HepG2 (cell line): ENCODE data around the gene APLP1. TPM values are rescaled to one million over a fixed set of nuclear protein-coding genes. Genes with fewer than 3 reads are reported as not detected.
A peak's percentile ranks its signal among the peaks of the same experiment; 100 is the strongest.

ENCODE experiments used
- ATAC-seq: fragments of 200-7000 bp; cut with Tn5 transposase; 3 replicates; pipeline ENCODE4 v1.9.1; 2020; ENCODE audit warnings: mild to moderate bottlenecking, moderate library complexity
- BruUV-seq: library from RNA; stranded (reverse); fragments of 400-500 nt; replicated peaks from 2 replicates; lab custom pipeline; 2021; lab: Mats Ljungman, UMichigan
- CTCF ChIA-PET: fragments of 300-600 bp; formaldehyde crosslinking; extraction: SDS; loops from one replicate; lab custom pipeline; 2021; ENCODE audit warnings: low total read pairs, inconsistent platforms, low intra/inter-chr PET ratio; lab: Yijun Ruan, JAX
- POLR2A ChIA-PET: fragments of 350-600 bp; sonication (Branson Sonifier 250); formaldehyde crosslinking; loops from one replicate; lab custom pipeline; 2020; ENCODE audit warnings: antibody characterized with exemption, inconsistent platforms; lab: Yijun Ruan, JAX
- DNase-seq: peaks from one replicate; pipeline ENCODE4 v3.0.0-alpha.2; 2015; ENCODE audit warnings: low spot score
- FAIRE-seq: peaks from 3 replicates; lab custom pipeline; 2011; peaks lifted over from hg19 to GRCh38; lab: Jason Lieb, UNC
- H2AFZ ChIP-seq: one replicate; pipeline ENCODE4 v1.6.1; 2011; ENCODE audit warnings: low read length, inconsistent platforms
- H3K27ac ChIP-seq: fragments of 300-600 bp; 3 replicates; pipeline ENCODE4 v1.8.0; 2011; ENCODE audit warnings: mixed run types, mild to moderate bottlenecking, mixed read lengths, low read length, inconsistent platforms; ENCODE audit not compliant: insufficient read depth; ENCODE audit errors: extremely low read length
- H3K27me3 ChIP-seq, 2 experiments: fragments of 200-600 bp in 1 of 2; 2 replicates in 1 of 2; 3 replicates in 1 of 2; pipeline versions ENCODE4 v1.6.0 to v1.8.0; 2011; ENCODE audit warnings: low read length in 2 of 2, mild to moderate bottlenecking in 2 of 2, moderate library complexity in 2 of 2, inconsistent platforms in 1 of 2; ENCODE audit not compliant: insufficient read depth in 2 of 2, control insufficient read depth in 1 of 2
- H3K36me3 ChIP-seq, 2 experiments: fragments of 200-600 bp in 1 of 2; replicated peaks in 1 of 2; 2 replicates in 1 of 2; 3 replicates in 1 of 2; pipeline versions ENCODE4 v1.5.1 to v1.8.0; 2011; ENCODE audit warnings: low read length in 2 of 2, inconsistent platforms in 1 of 2; ENCODE audit not compliant: insufficient read depth in 2 of 2, control insufficient read depth in 1 of 2
- H3K4me1 ChIP-seq: 2 replicates; pipeline ENCODE4 v1.5.1; 2012; ENCODE audit warnings: low read length, inconsistent platforms; ENCODE audit not compliant: insufficient read depth
- H3K4me2 ChIP-seq: 2 replicates; pipeline ENCODE4 v1.6.0; 2011; ENCODE audit warnings: low read depth, low read length, inconsistent platforms
- H3K4me3 ChIP-seq, 3 experiments: fragments of 200-600 bp in 1 of 3; sonication (generic), shearing (Covaris generic) in 1 of 3; replicated peaks in 1 of 3; 2 replicates each; pipeline ENCODE4 v1.5.1; 2011 to 2016; ENCODE audit warnings: low read length in 3 of 3, inconsistent platforms in 2 of 3, low read depth in 2 of 3, mild to moderate bottlenecking in 2 of 3, control low read depth in 1 of 3, mixed read lengths in 1 of 3; ENCODE audit not compliant: insufficient read depth in 1 of 3
- H3K79me2 ChIP-seq: one replicate; pipeline ENCODE4 v1.6.1; 2011; ENCODE audit warnings: low read length, inconsistent platforms; ENCODE audit not compliant: insufficient read depth
- H3K9ac ChIP-seq: 2 replicates; pipeline ENCODE4 v1.6.0; 2011; ENCODE audit warnings: mild to moderate bottlenecking, low read depth, low read length, inconsistent platforms; ENCODE audit not compliant: insufficient read depth
- H3K9me3 ChIP-seq: 2 replicates; pipeline ENCODE4 v1.5.1; 2012; ENCODE audit warnings: mild to moderate bottlenecking, low read length
- H4K20me1 ChIP-seq: 2 replicates; pipeline ENCODE4 v1.6.0; 2011; ENCODE audit warnings: inconsistent platforms, mild to moderate bottlenecking, low read length, moderate library complexity; ENCODE audit not compliant: insufficient read depth
- CEBPG ChIP-seq: IDR thresholded peaks from 2 replicates; pipeline ENCODE4 v1.6.1; 2016
- CREB3 ChIP-seq: sonication (generic); formaldehyde crosslinking; IDR thresholded peaks from 2 replicates; pipeline ENCODE4 v1.5.0; 2020; ENCODE audit warnings: missing genetic modification reagents
- ELF1 ChIP-seq: sonication (generic); formaldehyde crosslinking; IDR thresholded peaks from 2 replicates; pipeline ENCODE4 v1.4.0; 2020; ENCODE audit warnings: missing genetic modification reagents
- HMG20A ChIP-seq: IDR thresholded peaks from 2 replicates; pipeline ENCODE4 v1.6.1; 2016; ENCODE audit warnings: borderline replicate concordance
- IRF9 ChIP-seq: sonication (generic); formaldehyde crosslinking; IDR thresholded peaks from 2 replicates; pipeline ENCODE4 v1.8.0; 2022; ENCODE audit warnings: missing genetic modification reagents, mild to moderate bottlenecking, borderline replicate concordance
- LCORL ChIP-seq, 2 experiments: fragments of 450-650 bp in 1 of 2; sonication (generic) in 1 of 2; formaldehyde crosslinking in 1 of 2; IDR thresholded peaks; 2 replicates each; pipeline versions ENCODE4 v1.5.0 to v1.6.1; 2017 to 2020; ENCODE audit warnings: antibody characterized with exemption in 1 of 2, missing genetic modification reagents in 1 of 2
- MYNN ChIP-seq: sonication (generic); formaldehyde crosslinking; IDR thresholded peaks from 2 replicates; pipeline ENCODE4 v1.4.0; 2020; ENCODE audit warnings: mild to moderate bottlenecking, low read depth, missing genetic modification reagents
- SIX1 ChIP-seq: sonication (generic); formaldehyde crosslinking; IDR thresholded peaks from 2 replicates; pipeline ENCODE4 v1.4.0; 2020; ENCODE audit warnings: missing genetic modification reagents, borderline replicate concordance
- ZFAT ChIP-seq: sonication (generic); formaldehyde crosslinking; conservative IDR thresholded peaks from 2 replicates; pipeline ENCODE4 v1.8.1; 2023; ENCODE audit warnings: missing genetic modification reagents, inconsistent platforms
- ZNF280B ChIP-seq: sonication (generic); formaldehyde crosslinking; IDR thresholded peaks from 2 replicates; pipeline ENCODE4 v1.5.0; 2020; ENCODE audit warnings: missing genetic modification reagents, mild to moderate bottlenecking, borderline replicate concordance
- ZNF441 ChIP-seq: sonication (generic); formaldehyde crosslinking; IDR thresholded peaks from 2 replicates; pipeline ENCODE4 v1.7.0; 2021; ENCODE audit warnings: missing genetic modification reagents, borderline replicate concordance
- ZNF547 ChIP-seq: sonication (generic); formaldehyde crosslinking; IDR thresholded peaks from 2 replicates; pipeline ENCODE4 v1.5.1; 2020; ENCODE audit warnings: mild to moderate bottlenecking, missing genetic modification reagents
- ZNF670 ChIP-seq: sonication (generic); formaldehyde crosslinking; IDR thresholded peaks from 2 replicates; pipeline ENCODE4 v1.8.0; 2022; ENCODE audit warnings: mild to moderate bottlenecking, missing genetic modification reagents, borderline replicate concordance
- ZNF766 ChIP-seq: sonication (generic); formaldehyde crosslinking; IDR thresholded peaks from 2 replicates; pipeline ENCODE4 v1.5.0; 2020; ENCODE audit warnings: missing genetic modification reagents, borderline replicate concordance
- ZSCAN25 ChIP-seq: sonication (generic); formaldehyde crosslinking; IDR thresholded peaks from 2 replicates; pipeline ENCODE4 v1.8.0; 2022; ENCODE audit warnings: mild to moderate bottlenecking, missing genetic modification reagents
- WGBS: methylation state at CpG from one replicate; pipeline ENCODE4 v1.1.6; 2017; ENCODE audit warnings: low lambda C conversion rate; 5-methylcytosine and 5-hydroxymethylcytosine counted together
- in situ Hi-C: cut with HindIII; loops from 2 replicates; pipeline ENCODE4 v1.10.0; 2017; ENCODE audit warnings: low pct_unique_long_range_greater_than_20kb; ENCODE audit not compliant: extremely low pct_ligation_motif_present
- intact Hi-C: fragments of 100-400 bp; cut with micrococcal nuclease; formaldehyde crosslinking; loops from one replicate; pipeline ENCODE4 v1.10.0; 2022; ENCODE audit not compliant: unreplicated experiment
- polyA plus RNA-seq, 8 experiments: library from polyadenylated mRNA; depleted of rRNA in 3 of 8; stranded (reverse) in 7 of 8; unstranded in 1 of 8; fragments of >200 nt; fragmentation: Illumina TruSeq in 4 of 8; extraction: Trizol in 4 of 8; gene quantifications; 2 replicates each; pipeline versions ENCODE4 v1.2.1 to v1.2.3, GENCODE V29; 2011 to 2016; ENCODE audit warnings: low read depth in 4 of 8, missing spikeins in 1 of 8, mixed read lengths in 1 of 8; ENCODE audit not compliant: insufficient read depth in 1 of 8
- total RNA-seq, 5 experiments: library from RNA; depleted of rRNA; stranded (reverse); fragments of >200 nt; fragmentation: Illumina TruSeq; extraction: Trizol; gene quantifications; 2 replicates each; pipeline ENCODE4 v1.2.3, GENCODE V29; 2016; ENCODE audit warnings: low read depth in 1 of 5
- TF ChIP-seq, protein P1 (sequence below): sonication (generic); formaldehyde crosslinking; conservative IDR thresholded peaks from 2 replicates; pipeline ENCODE4 v1.4.0; 2020; ENCODE audit warnings: missing genetic modification reagents

Gene APLP1
- total and polyA plus RNA-seq, 2 of the 13 experiments (the other 11 are each of a cell fraction or from before 2014, with no cell fraction given) = 2.0 to 2.9 TPM

DNA sequence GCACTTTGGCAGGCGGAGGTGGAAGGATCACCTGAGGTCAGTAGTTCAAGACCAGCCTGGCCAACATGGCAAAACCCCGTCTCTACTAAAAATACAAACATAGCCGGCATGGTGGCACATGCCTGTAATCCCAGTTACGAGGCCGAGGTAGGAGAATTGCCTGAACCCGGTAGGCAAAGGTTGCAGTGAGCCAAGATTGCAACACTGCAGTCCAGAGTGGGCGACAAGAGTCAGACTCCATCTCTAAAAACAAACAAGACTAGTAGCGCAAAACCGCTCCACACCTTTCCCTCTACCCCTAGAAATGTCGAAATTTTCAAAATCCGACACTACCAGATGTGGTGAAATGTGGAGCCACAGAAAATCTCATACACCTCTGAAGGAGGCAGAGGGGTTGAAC is 50.9 kb downstream of the APLP1 start (continued):
- TF ChIP-seq ZNF280B = no peak
- TF ChIP-seq ZNF766 (CRISPR knock-in tag) = no peak
- no peak for TF ChIP-seq CREB3 (CRISPR knock-in tag)
- peak; percentile 95 for TF ChIP-seq ZNF441 (CRISPR knock-in tag)
- no peak for TF ChIP-seq LCORL (IDR thresholded peaks at IDR 0.05)
- TF ChIP-seq LCORL (CRISPR knock-in tag; IDR thresholded peaks at IDR 0.05) = no peak
- peak; percentile 69 for TF ChIP-seq CEBPG (CRISPR knock-in tag)
- no peak for TF ChIP-seq MYNN (CRISPR knock-in tag)
- TF ChIP-seq ZSCAN25 (CRISPR knock-in tag) = no peak
- no peak for TF ChIP-seq ZFAT
- TF ChIP-seq ELF1 (CRISPR knock-in tag) = no peak
- TF ChIP-seq, all 625 proteins: peak for 5

DNA sequence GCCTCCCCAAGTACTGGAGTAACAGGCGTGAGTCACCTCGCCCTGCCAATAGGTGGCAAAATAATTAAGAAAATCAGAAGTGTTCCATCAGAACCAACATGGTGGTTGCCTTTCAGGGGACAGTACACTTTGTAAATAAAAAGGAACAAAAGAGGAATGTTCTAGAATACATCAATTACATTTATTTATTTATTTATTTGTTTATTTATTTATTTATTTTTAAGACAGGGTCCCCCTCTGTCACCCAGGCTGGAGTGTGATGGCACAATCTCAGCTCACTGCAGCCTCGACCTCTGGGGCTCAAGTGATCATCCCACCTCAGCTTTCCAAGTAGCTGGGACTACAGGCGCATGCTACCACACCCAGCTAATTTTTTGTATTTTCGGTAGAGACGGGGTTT is 52.6 kb downstream of the APLP1 start:
- in situ Hi-C loops (no loop called here), intact Hi-C loops (no loop called here)
- Histone ChIP-seq H3K4me1 (peaks cover 9% of the 10 kb centered on the region), H3K79me2 (no peaks in the 10 kb centered on the region), H2AFZ (no peak overlapping the region), H3K4me3 (no peak overlapping the region), H3K9me3 (no peaks in the 10 kb centered on the region), H3K4me2 (no peak overlapping the region), H3K27me3 (no peaks in the 10 kb centered on the region), H3K9ac (no peak overlapping the region), H3K27ac (no peak overlapping the region), H4K20me1 (no peaks in the 10 kb centered on the region), H3K36me3 (no peaks in the 10 kb centered on the region)
- DNase-seq (no peak), ATAC-seq (no peak), FAIRE-seq (no peak)
- POLR2A ChIA-PET = no interaction called here
- CTCF ChIA-PET = no interaction called here
- no TSS peak for BruUV-seq
- 35% methylated on average over 6 of the region's 6 CpGs for WGBS
- TF ChIP-seq ZNF670 (CRISPR knock-in tag) = no peak
- TF ChIP-seq SIX1 (CRISPR knock-in tag) = no peak
- no peak for TF ChIP-seq HMG20A
- TF ChIP-seq, protein P1, sequence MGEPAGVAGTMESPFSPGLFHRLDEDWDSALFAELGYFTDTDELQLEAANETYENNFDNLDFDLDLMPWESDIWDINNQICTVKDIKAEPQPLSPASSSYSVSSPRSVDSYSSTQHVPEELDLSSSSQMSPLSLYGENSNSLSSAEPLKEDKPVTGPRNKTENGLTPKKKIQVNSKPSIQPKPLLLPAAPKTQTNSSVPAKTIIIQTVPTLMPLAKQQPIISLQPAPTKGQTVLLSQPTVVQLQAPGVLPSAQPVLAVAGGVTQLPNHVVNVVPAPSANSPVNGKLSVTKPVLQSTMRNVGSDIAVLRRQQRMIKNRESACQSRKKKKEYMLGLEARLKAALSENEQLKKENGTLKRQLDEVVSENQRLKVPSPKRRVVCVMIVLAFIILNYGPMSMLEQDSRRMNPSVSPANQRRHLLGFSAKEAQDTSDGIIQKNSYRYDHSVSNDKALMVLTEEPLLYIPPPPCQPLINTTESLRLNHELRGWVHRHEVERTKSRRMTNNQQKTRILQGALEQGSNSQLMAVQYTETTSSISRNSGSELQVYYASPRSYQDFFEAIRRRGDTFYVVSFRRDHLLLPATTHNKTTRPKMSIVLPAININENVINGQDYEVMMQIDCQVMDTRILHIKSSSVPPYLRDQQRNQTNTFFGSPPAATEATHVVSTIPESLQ (CRISPR knock-in tag) = no peak
- TF ChIP-seq ZNF547 = no peak
- no peak for TF ChIP-seq IRF9 (CRISPR knock-in tag)
